ENCODE data around the gene DNAL4. TPM values are rescaled to one million over a fixed set of nuclear protein-coding genes. Genes with fewer than 3 reads are reported as not detected.

Gene DNAL4
- total RNA-seq, 8 experiments from 2014 or later: 11.7 to 41.8 (median 23.5) TPM

DNA sequence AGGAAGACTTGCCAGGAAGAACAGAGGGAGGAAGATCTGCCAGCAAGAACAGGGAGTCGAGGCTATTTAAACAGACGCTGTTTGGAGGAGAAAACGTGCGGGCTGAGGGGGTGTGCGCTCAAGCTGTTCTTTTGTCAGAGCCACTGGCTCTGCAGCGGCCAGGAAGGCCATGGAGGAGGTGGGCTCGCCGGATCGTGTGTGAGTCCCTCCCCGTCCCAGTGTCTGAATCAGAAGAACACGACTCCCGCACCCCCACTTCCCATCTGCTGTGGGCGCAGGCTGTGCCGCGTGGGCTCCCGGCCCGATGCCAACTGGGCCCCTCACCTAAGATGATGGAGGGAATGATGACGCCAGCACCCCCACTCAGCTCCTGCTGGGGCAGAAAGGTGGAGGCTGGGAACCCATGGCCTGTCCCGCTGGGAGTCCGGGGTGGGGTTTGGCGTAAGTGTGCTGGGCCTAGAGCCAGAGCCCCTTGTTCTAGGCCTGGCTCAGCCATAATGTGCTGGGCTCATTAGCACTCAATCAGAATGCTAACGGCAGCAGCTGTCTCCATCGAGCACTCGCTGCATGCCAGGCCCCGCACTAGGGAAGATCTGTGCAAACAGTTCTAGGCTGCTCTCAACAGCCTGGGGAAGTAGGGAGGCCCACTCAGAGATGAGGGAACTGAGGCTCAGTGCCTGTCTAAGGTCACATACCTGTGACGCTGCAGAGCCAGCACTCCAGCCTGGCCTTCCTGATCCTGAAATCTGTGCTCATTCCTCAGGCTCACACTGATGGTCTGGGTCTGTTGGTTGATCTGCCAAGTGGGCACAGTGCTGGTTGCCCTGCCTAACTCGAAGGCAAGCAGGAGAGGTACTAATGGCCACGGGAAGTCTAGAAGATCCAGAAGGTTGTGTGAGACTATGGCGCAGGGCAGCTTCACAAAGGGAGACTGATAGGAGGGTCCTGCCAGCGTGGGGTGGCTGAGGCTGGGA, 38.3 kb upstream of the DNAL4 start:
- peaks cover 3 to 4% of the 10 kb centered on the region in 2 donors for H3K4me1 ChIP-seq (replicated peaks in 1 of 2)
- peak in 4 of 8 experiments; percentile 24 to 52 (median 34) for ATAC-seq (replicated peaks in 6 of 8)
- no peak overlapping the region for H3K4me3 ChIP-seq
- H3K27ac ChIP-seq: no peak overlapping the region
- 0 to 82% (median 50%) methylated on average over 1 to 15 of the region's 30 CpGs; no CpG with 5 or more reads in 3 of the 10 experiments for WGBS, 10 experiments
- in situ Hi-C loops (cut with MboI; ENCODE audit: low pct_unique_long_range_greater_than_20kb in 2 of 9, low sequenced_read_pairs in 9 of 9, unreplicated experiment in 9 of 9): no loop called here

DNA sequence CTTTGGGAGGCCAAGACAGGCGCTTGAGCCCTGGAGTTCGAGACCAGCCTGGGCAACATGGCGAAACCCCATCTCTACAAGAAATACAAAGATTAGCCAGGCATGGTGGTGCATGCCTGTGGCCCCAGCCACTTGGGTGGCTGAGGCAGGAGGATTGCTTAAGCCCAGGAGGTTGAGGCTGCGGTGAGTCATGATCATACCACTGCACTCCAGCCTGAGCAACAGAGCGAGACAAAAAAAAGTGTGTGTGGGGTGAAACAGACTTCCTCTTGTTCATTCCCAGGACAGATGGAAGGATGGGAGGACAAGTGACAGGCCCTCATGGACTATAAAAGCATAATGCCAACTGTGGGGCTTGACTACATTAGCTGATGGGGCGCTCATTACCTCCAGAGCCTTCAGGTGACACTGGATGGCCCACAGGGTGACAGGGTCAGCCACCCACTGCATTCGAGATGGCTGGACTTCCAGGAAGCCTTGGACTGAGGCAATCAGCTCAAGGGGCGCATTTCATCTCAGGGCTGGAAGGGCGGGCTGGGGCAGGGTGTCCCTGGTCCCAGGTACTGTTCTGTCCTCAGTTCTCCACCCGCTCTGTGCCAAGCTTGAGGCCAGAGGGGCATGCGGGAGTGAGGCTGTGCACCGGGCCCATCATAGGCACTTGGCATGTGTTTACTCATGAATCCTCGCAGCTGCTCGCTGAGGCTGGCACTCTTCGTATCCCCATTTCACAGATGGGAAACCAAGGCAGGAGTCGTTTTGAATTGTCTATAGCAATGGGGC, 37.4 kb upstream of the DNAL4 start:
- no peak overlapping the region for H3K4me3 ChIP-seq
- no peak overlapping the region for H3K27ac ChIP-seq
- 70 to 100% (median 87%) methylated on average over 1 to 4 of the region's 16 CpGs; no CpG with 5 or more reads in 2 of the 10 experiments for WGBS, 10 experiments
- in situ Hi-C loops (cut with MboI; ENCODE audit: low pct_unique_long_range_greater_than_20kb in 2 of 9, low sequenced_read_pairs in 9 of 9, unreplicated experiment in 9 of 9): no loop called here
- peaks cover 3 to 4% of the 10 kb centered on the region in 2 donors for H3K4me1 ChIP-seq (replicated peaks in 1 of 2)
- ATAC-seq (replicated peaks in 6 of 8): no peak

DNA sequence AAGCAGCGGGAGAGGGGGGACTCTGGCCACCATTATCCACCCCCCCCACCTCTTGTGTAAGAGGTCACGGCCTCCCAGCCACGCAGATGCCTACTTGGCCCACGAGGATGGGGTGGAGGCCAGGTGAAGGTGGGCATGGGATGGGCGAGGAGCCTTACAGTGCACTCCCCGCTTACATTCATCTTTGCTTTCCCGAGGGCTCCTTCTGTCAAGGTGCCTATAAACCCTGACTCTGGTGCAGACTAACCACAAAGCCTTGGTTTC, 36.8 kb upstream of the DNAL4 start:
- H3K4me3 ChIP-seq: no peak overlapping the region
- in situ Hi-C loops (cut with MboI; ENCODE audit: low pct_unique_long_range_greater_than_20kb in 2 of 9, low sequenced_read_pairs in 9 of 9, unreplicated experiment in 9 of 9): no loop called here
- no peak for ATAC-seq (replicated peaks in 6 of 8)
- 79 to 100% (median 100%) methylated on average over 1 to 5 of the region's 7 CpGs; no CpG with 5 or more reads in 7 of the 10 experiments for WGBS, 10 experiments
- H3K4me1 ChIP-seq (replicated peaks in 1 of 2): peaks cover 3% of the 10 kb centered on the region in 2 donors
- no peak overlapping the region for H3K27ac ChIP-seq

DNA sequence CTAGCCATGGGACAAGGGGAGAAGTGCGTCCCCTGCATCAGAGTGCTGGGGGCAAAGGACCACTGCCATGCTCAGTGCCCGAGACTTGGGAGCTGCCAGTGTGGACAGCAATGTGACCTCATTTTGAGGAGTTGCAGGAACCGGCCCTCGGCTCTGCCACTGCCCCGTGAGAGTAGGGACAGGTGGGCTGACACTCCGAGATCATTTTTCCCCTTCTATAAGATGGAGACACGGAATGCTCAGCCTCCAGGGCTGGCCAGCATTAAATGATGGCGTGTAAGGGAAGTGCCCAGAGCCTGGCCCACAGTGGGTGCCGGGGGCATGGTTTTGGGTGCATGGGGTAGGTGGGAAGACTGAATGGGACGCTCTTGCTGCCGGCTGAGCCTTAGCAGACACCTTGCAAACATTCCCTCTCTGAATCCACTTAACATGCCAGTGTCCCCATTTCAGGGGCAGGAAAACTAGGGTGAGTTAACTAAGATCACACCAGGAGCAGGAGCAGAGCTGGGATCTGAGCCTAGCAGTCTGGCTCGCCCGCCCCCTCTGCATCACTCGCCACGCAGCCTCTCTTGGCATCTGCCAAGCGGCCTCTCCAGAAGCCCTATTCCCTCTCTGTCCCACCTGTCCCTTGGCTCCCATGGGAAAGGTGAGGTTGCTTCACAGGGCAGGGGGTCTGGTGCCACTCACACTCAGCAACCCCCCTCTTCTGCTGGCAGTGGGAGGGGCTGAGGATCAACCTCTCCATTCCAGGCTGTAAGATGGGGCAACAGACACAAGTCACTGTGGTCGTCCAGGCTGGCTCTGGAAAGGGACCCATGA, 36.3 kb upstream of the DNAL4 start:
- no peak overlapping the region for H3K27ac ChIP-seq
- no peak for ATAC-seq (replicated peaks in 6 of 8)

DNA sequence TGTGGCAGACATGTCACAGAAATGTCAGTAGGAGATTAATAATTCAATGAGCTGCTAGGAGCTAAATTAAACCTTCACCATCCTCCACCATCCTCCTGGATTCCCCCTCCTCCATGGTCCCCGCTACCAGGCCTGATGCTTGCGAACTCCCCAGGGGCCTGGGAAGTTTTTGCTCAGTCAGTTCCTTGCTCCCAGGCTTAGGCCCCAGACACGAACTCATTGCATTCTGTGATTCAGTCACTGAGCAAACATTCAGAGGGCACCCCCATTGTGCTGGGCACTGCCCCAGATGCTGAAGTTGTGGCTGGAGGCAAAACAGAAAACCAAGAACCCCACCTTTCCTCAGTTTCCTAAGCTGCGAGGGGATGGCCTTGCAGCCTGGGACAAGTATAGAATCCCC, 35.5 kb upstream of the DNAL4 start:
- WGBS, 10 experiments: 20 to 100% (median 57%) methylated on average over 1 to 3 of the region's 4 CpGs; no CpG with 5 or more reads in 5 of the 10 experiments
- Histone ChIP-seq H3K4me1 (replicated peaks in 1 of 2) (no peaks in the 10 kb centered on the region), H3K27ac (no peak overlapping the region), H3K4me3 (no peak overlapping the region)
- ATAC-seq (replicated peaks in 6 of 8): no peak
- in situ Hi-C loops (cut with MboI; ENCODE audit: low pct_unique_long_range_greater_than_20kb in 2 of 9, low sequenced_read_pairs in 9 of 9, unreplicated experiment in 9 of 9): no loop called here

More for the DNA sequence above, 36.3 kb upstream of the DNAL4 start:
- no peak overlapping the region for H3K4me3 ChIP-seq
- in situ Hi-C loops (cut with MboI; ENCODE audit: low pct_unique_long_range_greater_than_20kb in 2 of 9, low sequenced_read_pairs in 9 of 9, unreplicated experiment in 9 of 9): no loop called here
- H3K4me1 ChIP-seq (replicated peaks in 1 of 2): no peaks in the 10 kb centered on the region
- WGBS, 10 experiments: 0 to 100% (median 76%) methylated on average over 1 to 6 of the region's 17 CpGs; no CpG with 5 or more reads in 5 of the 10 experiments

DNA sequence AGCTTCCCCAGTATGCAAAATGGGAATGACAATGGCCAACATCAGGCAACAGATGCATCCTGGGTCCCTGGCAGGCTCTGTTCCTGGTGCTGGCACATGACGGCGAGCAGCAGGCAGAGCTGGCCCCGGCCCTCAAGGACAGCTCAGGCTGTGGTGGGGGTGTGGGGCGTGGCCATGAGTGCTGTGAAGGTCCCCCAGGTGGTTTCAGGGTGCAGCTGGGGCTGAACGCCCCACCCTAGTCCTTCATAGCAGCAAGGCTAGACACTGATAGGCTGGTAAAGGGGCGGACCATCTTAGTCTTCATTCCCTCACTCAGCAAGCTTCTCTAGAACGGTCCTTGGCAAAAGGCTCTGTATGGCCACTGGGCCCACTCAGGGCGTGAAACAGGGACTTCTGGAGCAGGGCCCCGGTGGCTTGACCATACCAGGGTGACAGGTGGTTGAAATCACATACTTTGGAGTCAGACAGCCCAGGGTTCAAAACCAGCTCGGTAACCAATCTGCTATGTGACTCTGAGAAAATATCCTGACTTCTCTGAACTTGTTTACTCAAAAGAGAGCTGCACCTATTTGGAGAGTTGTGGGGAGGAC, 34.8 kb upstream of the DNAL4 start:
- H3K4me3 ChIP-seq: no peak overlapping the region
- H3K4me1 ChIP-seq (replicated peaks in 1 of 2): no peaks in the 10 kb centered on the region
- in situ Hi-C loops (cut with MboI; ENCODE audit: low pct_unique_long_range_greater_than_20kb in 2 of 9, low sequenced_read_pairs in 9 of 9, unreplicated experiment in 9 of 9): no loop called here
- ATAC-seq (replicated peaks in 6 of 8): no peak
- 20 to 93% (median 73%) methylated on average over 1 to 4 of the region's 10 CpGs; no CpG with 5 or more reads in 5 of the 10 experiments for WGBS, 10 experiments
- H3K27ac ChIP-seq: no peak overlapping the region

DNA sequence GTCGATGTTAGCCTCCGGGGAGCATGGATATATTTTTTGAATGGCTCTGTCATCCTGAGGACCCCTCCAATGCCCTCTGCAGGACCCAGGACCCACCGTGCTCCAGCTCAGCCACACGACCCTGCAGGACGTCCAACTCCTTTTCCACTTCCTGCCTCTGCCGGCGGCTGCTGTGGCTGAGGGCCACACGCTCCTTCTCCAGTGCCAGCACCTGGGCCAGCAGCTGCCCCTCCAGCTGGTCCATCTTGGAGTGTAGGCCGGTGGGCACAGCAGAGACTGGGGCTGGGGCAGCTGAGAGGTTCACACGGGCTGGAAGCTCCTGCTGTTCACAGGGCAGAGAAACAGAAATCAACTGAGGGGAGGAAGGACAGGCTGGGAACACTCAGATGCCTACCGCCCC, 34.2 kb upstream of the DNAL4 start:
- ATAC-seq (replicated peaks in 6 of 8): no peak
- H3K27ac ChIP-seq: no peak overlapping the region
- in situ Hi-C loops (cut with MboI; ENCODE audit: low pct_unique_long_range_greater_than_20kb in 2 of 9, low sequenced_read_pairs in 9 of 9, unreplicated experiment in 9 of 9): no loop called here
- 0 to 81% (median 51%) methylated on average over 1 to 6 of the region's 11 CpGs; no CpG with 5 or more reads in 4 of the 10 experiments for whole genome bisulfite sequencing, 10 experiments
- H3K4me3 ChIP-seq: no peak overlapping the region
- H3K4me1 ChIP-seq (replicated peaks in 1 of 2): no peaks in the 10 kb centered on the region

DNA sequence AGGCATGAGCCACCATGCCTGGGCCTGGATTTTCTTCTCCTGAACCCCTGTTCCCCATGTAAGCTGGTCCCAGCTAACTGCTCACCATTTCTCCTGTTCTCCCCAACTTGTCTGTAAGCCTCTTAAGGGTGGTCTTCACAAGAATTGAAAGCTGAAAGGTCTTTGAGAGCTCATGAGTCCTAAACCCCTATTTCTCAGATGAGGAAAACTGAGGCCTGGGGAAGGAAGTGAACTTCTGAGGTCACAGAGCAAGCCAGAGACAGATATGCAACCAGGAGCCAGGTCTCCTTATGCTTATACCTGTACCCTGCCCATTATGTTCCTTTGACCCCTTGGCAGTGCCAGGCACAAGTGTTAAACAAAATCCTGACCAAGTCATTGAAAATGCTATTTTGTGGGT, 33.6 kb upstream of the DNAL4 start:
- ATAC-seq (replicated peaks in 6 of 8): no peak
- Histone ChIP-seq H3K27ac (no peak overlapping the region), H3K4me3 (no peak overlapping the region), H3K4me1 (replicated peaks in 1 of 2) (no peaks in the 10 kb centered on the region)
- in situ Hi-C loops (cut with MboI; ENCODE audit: low pct_unique_long_range_greater_than_20kb in 2 of 9, low sequenced_read_pairs in 9 of 9, unreplicated experiment in 9 of 9): no loop called here

DNA sequence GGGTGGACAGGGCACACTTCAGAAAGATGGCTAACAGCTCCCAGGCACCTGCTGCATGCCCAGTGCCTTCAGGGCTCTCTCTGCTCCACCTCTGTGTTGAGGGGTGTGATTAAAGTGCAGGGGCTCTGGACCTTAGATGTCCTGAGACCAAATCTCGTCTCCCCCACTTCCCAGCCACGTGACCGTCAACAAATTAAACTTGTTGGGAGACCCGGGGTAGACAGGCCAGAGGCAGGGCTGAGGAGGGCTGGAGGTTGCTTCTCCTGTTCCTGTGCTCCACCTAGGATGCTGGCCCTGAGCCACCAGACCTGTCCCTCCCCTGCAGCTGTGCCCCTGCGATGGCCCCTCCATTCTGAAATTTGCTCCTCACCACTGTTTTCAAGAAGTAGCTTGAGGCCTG, 32.9 kb upstream of the DNAL4 start:
- in situ Hi-C loops (cut with MboI; ENCODE audit: low pct_unique_long_range_greater_than_20kb in 2 of 9, low sequenced_read_pairs in 9 of 9, unreplicated experiment in 9 of 9): no loop called here
- no peak overlapping the region for H3K4me3 ChIP-seq
- H3K27ac ChIP-seq: no peak overlapping the region
- no peaks in the 10 kb centered on the region for H3K4me1 ChIP-seq (replicated peaks in 1 of 2)
- ATAC-seq (replicated peaks in 6 of 8): no peak
- WGBS, 10 experiments: 17 to 100% (median 83%) methylated on average over 1 to 4 of the region's 5 CpGs; no CpG with 5 or more reads in 3 of the 10 experiments

DNA sequence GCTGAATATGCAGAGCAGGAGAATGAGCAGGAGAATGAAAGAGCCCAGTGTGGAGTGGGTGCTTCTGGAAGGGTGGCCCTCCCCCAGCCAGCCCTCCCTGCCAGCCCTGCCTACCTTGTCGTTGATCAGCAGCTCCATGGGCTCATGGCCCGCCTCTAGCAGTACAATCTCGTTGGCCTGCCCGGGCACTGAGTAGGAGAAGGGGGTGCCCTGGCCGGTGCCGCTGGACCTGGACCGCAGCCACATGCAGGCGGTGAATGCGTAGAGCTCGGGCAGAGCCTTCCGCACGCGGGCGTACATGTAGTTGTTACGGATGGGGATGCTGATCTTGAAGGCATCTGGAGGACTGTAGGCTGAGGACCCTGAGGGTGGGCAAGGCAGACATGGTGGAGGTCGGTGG, 32.4 kb upstream of the DNAL4 start:
- in situ Hi-C loops (cut with MboI; ENCODE audit: low pct_unique_long_range_greater_than_20kb in 2 of 9, low sequenced_read_pairs in 9 of 9, unreplicated experiment in 9 of 9): no loop called here
- Histone ChIP-seq H3K27ac (no peak overlapping the region), H3K4me1 (replicated peaks in 1 of 2) (no peaks in the 10 kb centered on the region), H3K4me3 (no peak overlapping the region)
- WGBS, 10 experiments: 10 to 87% (median 50%) methylated on average over 1 to 4 of the region's 16 CpGs; no CpG with 5 or more reads in 7 of the 10 experiments
- no peak for ATAC-seq (replicated peaks in 6 of 8)

DNA sequence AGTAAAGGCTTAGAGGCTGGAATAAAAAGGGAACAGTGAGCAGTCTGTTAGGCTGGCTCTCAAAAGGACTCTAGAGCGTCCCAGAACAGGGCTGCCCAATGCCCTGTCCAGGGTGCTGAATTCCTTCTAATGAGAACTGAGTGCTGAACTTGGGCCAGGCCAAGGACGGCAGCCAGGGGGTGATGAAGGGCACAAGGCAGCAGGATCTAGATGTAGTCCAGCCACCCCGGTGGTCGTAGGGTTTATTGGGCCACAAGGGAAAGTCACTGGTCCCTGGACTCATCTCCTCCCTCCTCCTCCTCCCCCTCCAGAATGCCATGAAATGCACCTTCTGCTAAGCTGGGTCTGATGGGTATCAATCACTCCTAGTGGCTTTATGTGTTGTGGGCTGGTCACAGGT, 30.6 kb upstream of the DNAL4 start:
- ATAC-seq (replicated peaks in 6 of 8): peak; percentile 65 to 99 (median 82)

DNA sequence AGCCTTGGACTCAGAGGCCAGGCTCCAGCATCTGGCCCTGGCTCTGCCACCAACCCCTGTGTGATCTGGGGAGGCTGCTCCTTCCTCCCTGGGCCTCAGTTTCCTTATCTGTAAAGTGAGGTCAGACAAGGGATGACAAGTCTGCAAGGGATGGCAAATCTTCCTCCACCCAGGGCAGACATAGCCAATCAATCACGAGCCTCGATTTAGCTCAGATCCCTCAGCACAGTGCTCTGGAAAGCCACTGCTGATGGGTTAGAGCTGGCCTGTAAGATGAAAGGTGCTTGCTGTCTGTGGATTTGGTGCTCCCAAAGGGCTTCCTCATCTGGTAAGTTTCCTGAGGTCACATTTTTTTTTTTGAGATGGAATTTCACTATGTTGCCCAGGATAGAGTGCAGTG, 29.7 kb upstream of the DNAL4 start:
- in situ Hi-C loops (cut with MboI; ENCODE audit: low pct_unique_long_range_greater_than_20kb in 2 of 9, low sequenced_read_pairs in 9 of 9, unreplicated experiment in 9 of 9): no loop called here

More for the DNA sequence above, 30.6 kb upstream of the DNAL4 start:
- Histone ChIP-seq H3K27ac (no peak overlapping the region), H3K4me3 (no peak overlapping the region), H3K4me1 (replicated peaks in 1 of 2) (peaks cover 10 to 11% of the 10 kb centered on the region in 2 donors)
- WGBS, 10 experiments: 0 to 40% (median 8%) methylated on average over 1 to 3 of the region's 4 CpGs; no CpG with 5 or more reads in 4 of the 10 experiments
- in situ Hi-C loops (cut with MboI; ENCODE audit: low pct_unique_long_range_greater_than_20kb in 2 of 9, low sequenced_read_pairs in 9 of 9, unreplicated experiment in 9 of 9): no loop called here

More for the DNA sequence above, 29.7 kb upstream of the DNAL4 start:
- 20 to 60% (median 58%) methylated on average over 1 to 2 of the region's 2 CpGs; no CpG with 5 or more reads in 7 of the 10 experiments for WGBS, 10 experiments
- Histone ChIP-seq H3K27ac (no peak overlapping the region), H3K4me1 (replicated peaks in 1 of 2) (peaks cover 10 to 11% of the 10 kb centered on the region in 2 donors), H3K4me3 (no peak overlapping the region)
- no peak for ATAC-seq (replicated peaks in 6 of 8)
